Right cardiac atrium (tissue), 5 donors: ENCODE results near the gene EPHA5. TPM values are rescaled to one million over a fixed set of nuclear protein-coding genes. Genes with fewer than 3 reads are reported as not detected.

Experiments
- ATAC-seq, 2 donors: fragments of 200-7000 bp; cut with Tn5 transposase; one replicate each; pipeline versions ENCODE4 v1.8.0 to v1.9.1; 2020; ENCODE audit warnings: moderate library complexity in 2 of 2, mild to moderate bottlenecking in 1 of 2
- DNase-seq, 3 donors: peaks; one replicate each; pipeline ENCODE4 v3.0.0-alpha.2; 2020
- H3K27ac ChIP-seq: one replicate; pipeline ENCODE4 v1.5.1; 2013; ENCODE audit warnings: mild to moderate bottlenecking, low read length, control low read depth, moderate library complexity
- H3K27me3 ChIP-seq: one replicate; pipeline ENCODE4 v1.6.1; 2013; ENCODE audit not compliant: control insufficient read depth, insufficient read depth
- H3K4me1 ChIP-seq: one replicate; pipeline ENCODE4 v1.6.1; 2013; ENCODE audit warnings: low read length; ENCODE audit not compliant: control insufficient read depth, insufficient read depth
- H3K4me3 ChIP-seq: one replicate; pipeline ENCODE4 v1.5.1; 2013; ENCODE audit warnings: low read length, control low read depth
- H3K9me3 ChIP-seq: one replicate; pipeline ENCODE4 v1.6.1; 2013; ENCODE audit warnings: low read length; ENCODE audit not compliant: control insufficient read depth
- WGBS: extraction: QIAGEN DNeasy Blood & Tissue Kit; methylation state at CpG from one replicate; pipeline ENCODE4 v1.1.7; 2013; 5-methylcytosine and 5-hydroxymethylcytosine counted together
- intact Hi-C, 4 donors: fragments of 100-400 bp; cut with DNase I; formaldehyde crosslinking; loops; one replicate each; pipeline versions ENCODE4 v1.11.0 to v1.14.0; 2022 to 2023
- polyA plus RNA-seq: library from polyadenylated mRNA; stranded (reverse); fragments of 200-250 nt; gene quantifications from one replicate; pipeline ENCODE4 v1.2.3, GENCODE V29; 2013
- total RNA-seq, 4 donors: library from RNA; stranded (reverse); fragmentation: NEBNext Ultra II Directional; extraction: Animal tissue kit (Norgen Biotek cat#: 25700); gene quantifications; one replicate each; pipeline ENCODE4 v1.2.1, GENCODE V29; 2021
- donor health status: healthy with polysubstance abuse.
- donor health status: DM: no; HTN: yes; CAD: no.
- donor health status: DM: no; HTN: no; CAD: no.
- donor health status: DM: no; HTN: yes; CAD: no; lungs with severe emphysema.
- donor health status: DM: yes; HTN: yes; CAD: no.

Gene EPHA5
- total and polyA plus RNA-seq, 5 donors = 0.22 to 0.96 (median 0.57) TPM

- WGBS = 92% methylated on average over 1 of the region's 1 CpG
- DNase-seq (no peak), ATAC-seq (no peak)
- no peaks in the 10 kb centered on the region for H3K4me1 ChIP-seq
- H3K4me3 ChIP-seq = no peak overlapping the region
- no peak overlapping the region for H3K27ac ChIP-seq
- H3K9me3 ChIP-seq = no peaks in the 10 kb centered on the region
- intact Hi-C loops = no loop called here
- no peaks in the 10 kb centered on the region for H3K27me3 ChIP-seq
Measured at GRCh38 chr4:65495439-65495838, 174.8 kb downstream of the EPHA5 start.

- 58% methylated on average over 1 of the region's 1 CpG for WGBS
- no peak for ATAC-seq
Measured at GRCh38 chr4:65482410-65482809, 187.9 kb downstream of the EPHA5 start.

GRCh38 chr4:65472531-65472930, 197.8 kb downstream of the EPHA5 start:
- ATAC-seq = no peak
- intact Hi-C loops = no loop called here
- Histone ChIP-seq H3K27me3 (no peaks in the 10 kb centered on the region), H3K4me3 (no peak overlapping the region), H3K9me3 (no peaks in the 10 kb centered on the region), H3K27ac (no peak overlapping the region), H3K4me1 (no peaks in the 10 kb centered on the region)
- WGBS = 85% methylated on average over 5 of the region's 5 CpGs
- no peak for DNase-seq

More at GRCh38 chr4:65482410-65482809, 187.9 kb downstream of the EPHA5 start:
- no peaks in the 10 kb centered on the region for H3K4me1 ChIP-seq
- H3K27ac ChIP-seq = no peak overlapping the region
- no peak for DNase-seq
- H3K4me3 ChIP-seq = no peak overlapping the region
- H3K27me3 ChIP-seq = no peaks in the 10 kb centered on the region
- no peaks in the 10 kb centered on the region for H3K9me3 ChIP-seq
- intact Hi-C loops = no loop called here

- DNase-seq (no peak), ATAC-seq (no peak)
- no peaks in the 10 kb centered on the region for H3K27me3 ChIP-seq
- no peaks in the 10 kb centered on the region for H3K9me3 ChIP-seq
- no peaks in the 10 kb centered on the region for H3K4me1 ChIP-seq
- intact Hi-C loops = no loop called here
- no peak overlapping the region for H3K4me3 ChIP-seq
- WGBS = 61% methylated on average over 1 of the region's 1 CpG
- no peak overlapping the region for H3K27ac ChIP-seq
Measured at GRCh38 chr4:65467068-65467680, 203.1 kb downstream of the EPHA5 start.

GRCh38 chr4:65461781-65462180, 208.5 kb downstream of the EPHA5 start:
- Histone ChIP-seq H3K4me1 (no peaks in the 10 kb centered on the region), H3K27me3 (no peaks in the 10 kb centered on the region), H3K27ac (no peak overlapping the region), H3K4me3 (no peak overlapping the region), H3K9me3 (no peaks in the 10 kb centered on the region)
- intact Hi-C loops = no loop called here
- ATAC-seq (no peak), DNase-seq (no peak)
- WGBS = 93% methylated on average over 4 of the region's 4 CpGs

GRCh38 chr4:65457011-65457410, 213.3 kb downstream of the EPHA5 start:
- intact Hi-C loops = no loop called here
- Histone ChIP-seq H3K27ac (no peak overlapping the region), H3K4me3 (no peak overlapping the region), H3K9me3 (no peaks in the 10 kb centered on the region), H3K4me1 (no peaks in the 10 kb centered on the region), H3K27me3 (no peaks in the 10 kb centered on the region)
- no peak for DNase-seq
- 76% methylated on average over 2 of the region's 2 CpGs for WGBS
- no peak for ATAC-seq

GRCh38 chr4:65456579-65456978, 213.7 kb downstream of the EPHA5 start:
- intact Hi-C loops = no loop called here
- no peak overlapping the region for H3K27ac ChIP-seq

GRCh38 chr4:65453398-65453797, 216.9 kb downstream of the EPHA5 start:
- 80% methylated on average over 3 of the region's 3 CpGs for WGBS
- intact Hi-C loops = no loop called here
- H3K27me3 ChIP-seq = no peaks in the 10 kb centered on the region
- no peak for DNase-seq
- no peaks in the 10 kb centered on the region for H3K9me3 ChIP-seq
- H3K27ac ChIP-seq = no peak overlapping the region
- H3K4me1 ChIP-seq = no peaks in the 10 kb centered on the region
- ATAC-seq = no peak
- H3K4me3 ChIP-seq = no peak overlapping the region

More at GRCh38 chr4:65456579-65456978, 213.7 kb downstream of the EPHA5 start:
- Histone ChIP-seq H3K27me3 (no peaks in the 10 kb centered on the region), H3K9me3 (no peaks in the 10 kb centered on the region), H3K4me1 (no peaks in the 10 kb centered on the region), H3K4me3 (no peak overlapping the region)
- DNase-seq (no peak), ATAC-seq (no peak)

GRCh38 chr4:65450899-65451298, 219.4 kb downstream of the EPHA5 start:
- Histone ChIP-seq H3K9me3 (no peaks in the 10 kb centered on the region), H3K27me3 (no peaks in the 10 kb centered on the region), H3K4me1 (no peaks in the 10 kb centered on the region), H3K4me3 (no peak overlapping the region), H3K27ac (no peak overlapping the region)
- WGBS = 72% methylated on average over 2 of the region's 2 CpGs
- ATAC-seq (no peak), DNase-seq (no peak)
- intact Hi-C loops = no loop called here

- H3K4me3 ChIP-seq = no peak overlapping the region
- 70% methylated on average over 1 of the region's 1 CpG for WGBS
- no peak overlapping the region for H3K27ac ChIP-seq
- H3K27me3 ChIP-seq = no peaks in the 10 kb centered on the region
- no peak for ATAC-seq
- H3K4me1 ChIP-seq = no peaks in the 10 kb centered on the region
- DNase-seq = no peak
- intact Hi-C loops = no loop called here
- H3K9me3 ChIP-seq = no peaks in the 10 kb centered on the region
Measured at GRCh38 chr4:65437102-65437501, 233.2 kb downstream of the EPHA5 start.

- ATAC-seq (no peak), DNase-seq (no peak)
- Histone ChIP-seq H3K4me1 (no peaks in the 10 kb centered on the region), H3K27me3 (no peaks in the 10 kb centered on the region), H3K27ac (no peak overlapping the region), H3K9me3 (no peaks in the 10 kb centered on the region), H3K4me3 (no peak overlapping the region)
- intact Hi-C loops = no loop called here
- 72% methylated on average over 1 of the region's 1 CpG for WGBS
Measured at GRCh38 chr4:65422109-65422508, 248.2 kb downstream of the EPHA5 start.

- Histone ChIP-seq H3K4me1 (no peaks in the 10 kb centered on the region), H3K27ac (no peak overlapping the region), H3K27me3 (no peaks in the 10 kb centered on the region), H3K9me3 (no peaks in the 10 kb centered on the region), H3K4me3 (no peak overlapping the region)
- intact Hi-C loops = no loop called here
- ATAC-seq (no peak), DNase-seq (no peak)
Measured at GRCh38 chr4:65420036-65420435, 250.3 kb downstream of the EPHA5 start.
